Kidney epithelial cell (primary cell): ENCODE measurements around the gene LRRC52. TPM values are rescaled to one million over a fixed set of nuclear protein-coding genes. Genes with fewer than 3 reads are reported as not detected.

Experiments used
- DNase-seq: peaks from one replicate; pipeline ENCODE4 v3.0.0-alpha.2; 2010; ENCODE audit warnings: low read depth
- H3K27me3 ChIP-seq: 2 replicates; pipeline ENCODE4 v1.6.0; 2011; ENCODE audit warnings: low read length; ENCODE audit not compliant: control insufficient read depth, insufficient read depth
- H3K36me3 ChIP-seq: 2 replicates; pipeline ENCODE4 v1.5.1; 2011; ENCODE audit warnings: low read length; ENCODE audit not compliant: control insufficient read depth, insufficient read depth
- H3K4me3 ChIP-seq: 2 replicates; pipeline ENCODE4 v1.5.1; 2011; ENCODE audit warnings: low read depth, mild to moderate bottlenecking, control low read depth, low read length
- CTCF ChIP-seq: IDR thresholded peaks from 2 replicates; pipeline ENCODE4 v1.5.1; 2011; ENCODE audit warnings: mild to moderate bottlenecking, moderate library complexity, low read length, control low read depth, inconsistent platforms; ENCODE audit not compliant: insufficient read depth, poor library complexity, severe bottlenecking
- total RNA-seq: library from RNA; depleted of rRNA; stranded (reverse); fragments of >200 nt; gene quantifications from 2 replicates; pipeline ENCODE4 v1.2.3, GENCODE V29; 2015

LRRC52 gene
- total RNA-seq, 1 donor from 2014 or later, result not detected

- Histone ChIP-seq H3K27me3 (no peaks in the 10 kb centered on the region), H3K36me3 (no peaks in the 10 kb centered on the region), H3K4me3 (no peak overlapping the region)
- DNase-seq, result no peak
- no peak for TF ChIP-seq CTCF
Observed at GRCh38 chr1:165532053-165532452, 11.7 kb upstream of the LRRC52 start.

DNA sequence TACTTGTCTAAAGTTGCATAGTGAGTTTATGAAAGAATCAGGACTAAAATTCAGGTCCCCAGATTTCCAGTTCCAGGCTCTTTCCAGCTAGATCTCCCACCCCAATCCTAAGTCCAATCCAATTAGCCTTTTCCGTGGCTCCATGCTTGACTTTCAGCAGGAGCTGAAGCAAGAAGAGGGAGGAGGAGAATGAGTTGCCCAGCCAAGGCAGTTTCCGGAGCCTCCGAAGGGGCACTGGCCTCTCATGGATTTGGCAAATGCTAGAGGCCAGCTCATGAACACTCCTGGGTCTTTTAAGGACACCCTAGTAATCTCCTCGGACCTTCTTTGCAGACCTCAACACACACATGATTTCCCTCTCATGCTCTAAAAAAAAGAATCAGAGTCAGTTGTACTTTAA lies 10.5 kb upstream of the LRRC52 start:
- H3K27me3 ChIP-seq, result no peaks in the 10 kb centered on the region
- DNase-seq, result no peak

GRCh38 chr1:165536016-165536415 lies 7.8 kb upstream of the LRRC52 start:
- DNase-seq, result no peak
- H3K27me3 ChIP-seq, result no peaks in the 10 kb centered on the region
- TF ChIP-seq CTCF, result no peak
- no peak overlapping the region for H3K4me3 ChIP-seq
- no peaks in the 10 kb centered on the region for H3K36me3 ChIP-seq

More for the DNA sequence above, 10.5 kb upstream of the LRRC52 start:
- Histone ChIP-seq H3K4me3 (no peak overlapping the region), H3K36me3 (no peaks in the 10 kb centered on the region)
- TF ChIP-seq CTCF, result no peak

DNA sequence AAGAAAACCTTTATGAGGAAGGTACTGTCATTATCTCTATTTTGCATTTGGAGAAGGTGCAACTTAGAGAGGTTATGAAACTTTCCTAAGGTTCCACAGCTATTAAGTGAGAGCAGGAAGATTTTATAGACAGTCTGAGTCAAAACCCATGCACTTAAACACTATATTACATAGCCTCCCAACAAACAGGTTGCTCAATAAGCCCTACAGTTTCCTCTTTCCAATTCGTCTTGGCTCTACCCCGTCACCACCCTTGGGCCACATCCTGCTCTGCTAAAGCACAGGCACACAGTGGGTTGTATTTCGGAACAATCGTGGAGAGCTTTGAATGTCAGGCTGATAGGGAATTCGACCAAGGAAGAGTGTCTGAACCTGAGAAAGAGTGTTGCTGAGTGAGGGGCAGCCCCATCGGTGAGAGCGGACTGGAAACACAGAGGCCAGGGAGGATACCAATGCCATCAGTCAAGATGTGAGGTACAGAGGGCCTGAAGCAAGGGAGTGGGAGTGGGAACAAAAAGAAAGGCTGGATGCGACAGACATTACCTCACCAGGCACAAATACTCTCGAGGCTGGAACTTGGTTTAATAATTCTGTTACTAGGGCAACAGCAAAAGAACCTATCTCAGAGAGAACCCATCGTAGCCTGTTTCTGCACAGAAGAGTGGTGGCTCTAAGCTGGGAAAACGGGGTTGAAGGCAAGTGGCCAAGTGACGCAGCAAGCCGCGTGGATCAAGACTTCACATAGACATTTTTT lies 6.3 kb upstream of the LRRC52 start:
- no peak for TF ChIP-seq CTCF
- H3K36me3 ChIP-seq, result no peaks in the 10 kb centered on the region
- no peaks in the 10 kb centered on the region for H3K27me3 ChIP-seq
- no peak for DNase-seq
- no peak overlapping the region for H3K4me3 ChIP-seq

- Histone ChIP-seq H3K4me3 (no peak overlapping the region), H3K27me3 (no peaks in the 10 kb centered on the region), H3K36me3 (no peaks in the 10 kb centered on the region)
- TF ChIP-seq CTCF, result no peak
- no peak for DNase-seq
Observed at GRCh38 chr1:165539306-165539705, 4.5 kb upstream of the LRRC52 start.

- Histone ChIP-seq H3K36me3 (no peaks in the 10 kb centered on the region), H3K27me3 (no peaks in the 10 kb centered on the region), H3K4me3 (no peak overlapping the region)
- TF ChIP-seq CTCF, result no peak
- DNase-seq, result no peak
Observed at GRCh38 chr1:165539908-165540307, 3.9 kb upstream of the LRRC52 start.
